ENCODE results near the gene SMAD6. TPM values are rescaled to one million over a fixed set of nuclear protein-coding genes. Genes with fewer than 3 reads are reported as not detected.

SMAD6 gene
- total RNA-seq, 2 donors from 2014 or later = 190 to 213 TPM

GRCh38 chr15:66780973-66781718 lies 79.1 kb downstream of the SMAD6 start:
- H3K27ac ChIP-seq (ENCODE audit: low read depth, low read length) = no peak overlapping the region
- H3K27me3 ChIP-seq (ENCODE audit: control insufficient read depth, insufficient read depth, low read length, poor library complexity, severe bottlenecking) = no peaks in the 10 kb centered on the region
- peaks cover 41% of the 10 kb centered on the region for H3K36me3 ChIP-seq (ENCODE audit: control insufficient read depth, insufficient read depth, low read length)
- TF ChIP-seq CTCF (conservative IDR thresholded peaks at IDR 0.05) = no peak
- DNase-seq = no peak
- H3K9me3 ChIP-seq (ENCODE audit: control insufficient read depth, low read length) = no peaks in the 10 kb centered on the region
- no peak overlapping the region for H3K4me3 Mint-ChIP-seq
- H3K27me3 Mint-ChIP-seq (ENCODE audit: insufficient read depth) = no peaks in the 10 kb centered on the region
- H3K36me3 Mint-ChIP-seq (ENCODE audit: low read depth) = peaks cover 27% of the 10 kb centered on the region
- H3K4me1 ChIP-seq (ENCODE audit: control insufficient read depth, insufficient read depth, low read length) = peaks cover 1% of the 10 kb centered on the region
- H3K9ac ChIP-seq (ENCODE audit: extremely low read depth, low read length, poor library complexity, severe bottlenecking) = no peak overlapping the region
- no peak overlapping the region for H3K27ac Mint-ChIP-seq
- H3K4me1 Mint-ChIP-seq = peaks cover 30% of the 10 kb centered on the region
- WGBS, 2 experiments (ENCODE audit: insufficient coverage in 1 of 2, insufficient read length in 1 of 2) = 96 to 97% methylated on average over 30 to 66 of the region's 73 CpGs
- no peaks in the 10 kb centered on the region for H3K9me3 Mint-ChIP-seq
- no peak overlapping the region for H3K4me3 ChIP-seq (ENCODE audit: low read length)

GRCh38 chr15:66782785-66783184 lies 80.7 kb downstream of the SMAD6 start:
- Histone ChIP-seq H3K4me1 (ENCODE audit: control insufficient read depth, insufficient read depth, low read length) (no peaks in the 10 kb centered on the region), H3K9ac (ENCODE audit: extremely low read depth, low read length, poor library complexity, severe bottlenecking) (no peak overlapping the region), H3K36me3 (ENCODE audit: control insufficient read depth, insufficient read depth, low read length) (peaks cover 34% of the 10 kb centered on the region), H3K27ac (ENCODE audit: low read depth, low read length) (no peak overlapping the region), H3K9me3 (ENCODE audit: control insufficient read depth, low read length) (no peaks in the 10 kb centered on the region), H3K27me3 (ENCODE audit: control insufficient read depth, insufficient read depth, low read length, poor library complexity, severe bottlenecking) (no peaks in the 10 kb centered on the region), H3K4me3 (ENCODE audit: low read length) (no peak overlapping the region)
- 94 to 100% methylated on average over 2 to 3 of the region's 3 CpGs for WGBS, 2 experiments (ENCODE audit: insufficient coverage in 1 of 2, insufficient read length in 1 of 2)
- Mint-ChIP-seq H3K27me3 (ENCODE audit: insufficient read depth) (no peaks in the 10 kb centered on the region), H3K36me3 (ENCODE audit: low read depth) (peaks cover 26% of the 10 kb centered on the region), H3K27ac (peak overlapping the region; percentile 83), H3K4me1 (peaks cover 20% of the 10 kb centered on the region), H3K9me3 (no peaks in the 10 kb centered on the region), H3K4me3 (no peak overlapping the region)
- no peak for TF ChIP-seq CTCF (conservative IDR thresholded peaks at IDR 0.05)
- no peak for DNase-seq

- H3K27me3 ChIP-seq (ENCODE audit: control insufficient read depth, insufficient read depth, low read length, poor library complexity, severe bottlenecking) = no peaks in the 10 kb centered on the region
- Mint-ChIP-seq H3K4me1 (peaks cover 15% of the 10 kb centered on the region), H3K9me3 (no peaks in the 10 kb centered on the region), H3K27me3 (ENCODE audit: insufficient read depth) (no peaks in the 10 kb centered on the region), H3K36me3 (ENCODE audit: low read depth) (peaks cover 26% of the 10 kb centered on the region), H3K27ac (peak overlapping the region; percentile 83), H3K4me3 (no peak overlapping the region)
- 93 to 96% methylated on average over 5 of the region's 5 CpGs for WGBS, 2 experiments (ENCODE audit: insufficient coverage in 1 of 2, insufficient read length in 1 of 2)
- H3K9me3 ChIP-seq (ENCODE audit: control insufficient read depth, low read length) = no peaks in the 10 kb centered on the region
- H3K4me3 ChIP-seq (ENCODE audit: low read length) = no peak overlapping the region
- DNase-seq = no peak
- no peak for TF ChIP-seq CTCF (conservative IDR thresholded peaks at IDR 0.05)
- no peaks in the 10 kb centered on the region for H3K4me1 ChIP-seq (ENCODE audit: control insufficient read depth, insufficient read depth, low read length)
- no peak overlapping the region for H3K9ac ChIP-seq (ENCODE audit: extremely low read depth, low read length, poor library complexity, severe bottlenecking)
- H3K36me3 ChIP-seq (ENCODE audit: control insufficient read depth, insufficient read depth, low read length) = peaks cover 32% of the 10 kb centered on the region
- H3K27ac ChIP-seq (ENCODE audit: low read depth, low read length) = no peak overlapping the region
Measured at GRCh38 chr15:66783314-66783713, 81.3 kb downstream of the SMAD6 start.
